GM12875 (cell line): ENCODE results near the gene HINT3.
A peak's percentile ranks its signal among the peaks of the same experiment; 100 is the strongest.

Experiments used
- H3K4me3 ChIP-seq: one replicate; pipeline ENCODE4 v1.5.1; 2011; ENCODE audit warnings: low read depth, low read length, control low read depth
- TF ChIP-seq, protein P1 (sequence below): IDR thresholded peaks from 2 replicates; pipeline ENCODE4 v1.5.1; 2011; ENCODE audit warnings: low read depth, mild to moderate bottlenecking, control low read depth, inconsistent platforms, low read length, moderate library complexity, borderline replicate concordance; ENCODE audit not compliant: insufficient read depth

Gene HINT3

DNA sequence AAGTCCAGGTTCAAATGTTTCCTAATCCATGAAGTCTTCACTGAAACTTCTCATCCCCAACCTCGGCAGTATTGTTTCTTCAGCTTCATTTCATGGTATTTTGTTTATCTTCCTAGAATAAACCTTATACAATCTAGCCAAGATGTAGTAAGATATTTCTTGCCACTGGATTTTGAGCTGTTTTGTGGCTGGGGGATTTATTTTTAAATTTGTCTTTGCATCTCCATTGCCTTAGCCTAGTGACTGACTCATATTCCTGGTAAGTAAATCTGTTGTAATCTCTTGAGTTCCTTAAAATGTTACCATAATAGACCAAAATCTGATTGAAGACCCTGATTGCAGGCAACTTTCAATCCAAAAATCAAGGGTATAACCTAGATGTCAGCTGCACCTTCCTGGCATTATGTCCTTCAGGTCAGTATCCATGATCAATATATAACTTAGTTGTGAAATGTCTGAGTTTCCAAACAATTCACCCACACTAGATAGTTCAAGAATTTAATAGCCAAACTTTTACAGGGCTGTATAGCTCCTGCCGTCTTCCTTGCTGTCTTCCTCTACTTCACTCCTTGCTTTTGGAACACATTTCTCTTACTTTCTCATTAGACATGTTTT, 25.1 kb downstream of the HINT3 start:
- TF ChIP-seq, protein P1, sequence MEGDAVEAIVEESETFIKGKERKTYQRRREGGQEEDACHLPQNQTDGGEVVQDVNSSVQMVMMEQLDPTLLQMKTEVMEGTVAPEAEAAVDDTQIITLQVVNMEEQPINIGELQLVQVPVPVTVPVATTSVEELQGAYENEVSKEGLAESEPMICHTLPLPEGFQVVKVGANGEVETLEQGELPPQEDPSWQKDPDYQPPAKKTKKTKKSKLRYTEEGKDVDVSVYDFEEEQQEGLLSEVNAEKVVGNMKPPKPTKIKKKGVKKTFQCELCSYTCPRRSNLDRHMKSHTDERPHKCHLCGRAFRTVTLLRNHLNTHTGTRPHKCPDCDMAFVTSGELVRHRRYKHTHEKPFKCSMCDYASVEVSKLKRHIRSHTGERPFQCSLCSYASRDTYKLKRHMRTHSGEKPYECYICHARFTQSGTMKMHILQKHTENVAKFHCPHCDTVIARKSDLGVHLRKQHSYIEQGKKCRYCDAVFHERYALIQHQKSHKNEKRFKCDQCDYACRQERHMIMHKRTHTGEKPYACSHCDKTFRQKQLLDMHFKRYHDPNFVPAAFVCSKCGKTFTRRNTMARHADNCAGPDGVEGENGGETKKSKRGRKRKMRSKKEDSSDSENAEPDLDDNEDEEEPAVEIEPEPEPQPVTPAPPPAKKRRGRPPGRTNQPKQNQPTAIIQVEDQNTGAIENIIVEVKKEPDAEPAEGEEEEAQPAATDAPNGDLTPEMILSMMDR = no peak

GRCh38 chr6:125983246-125983945, 26.8 kb downstream of the HINT3 start:
- TF ChIP-seq, protein P1 = no peak
- H3K4me3 ChIP-seq = no peak overlapping the region

More for the DNA sequence above, 25.1 kb downstream of the HINT3 start:
- no peak overlapping the region for H3K4me3 ChIP-seq

- H3K4me3 ChIP-seq = no peak overlapping the region
- TF ChIP-seq, protein P1 = no peak
Measured at GRCh38 chr6:125984311-125984710, 27.7 kb downstream of the HINT3 start.

GRCh38 chr6:125985522-125985921, 29.0 kb downstream of the HINT3 start:
- peak overlapping the region; percentile 65 for H3K4me3 ChIP-seq
- TF ChIP-seq, protein P1 = no peak

DNA sequence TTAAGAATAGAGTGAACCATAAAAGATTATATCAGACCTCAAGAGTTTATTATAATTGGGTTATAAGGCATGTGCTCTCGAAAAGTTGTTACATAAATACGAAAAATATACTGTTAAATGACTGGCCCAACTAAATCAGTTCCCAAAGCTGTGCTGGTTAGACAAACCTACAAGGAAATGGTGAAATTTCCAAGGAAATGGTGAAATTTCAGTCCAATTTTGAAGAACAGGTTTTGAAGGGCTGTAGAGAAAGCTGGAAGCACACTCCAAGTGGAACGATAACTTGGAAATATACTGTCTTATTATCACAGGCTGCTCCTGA, 29.4 kb downstream of the HINT3 start:
- peak overlapping the region; percentile 65 for H3K4me3 ChIP-seq
- TF ChIP-seq, protein P1 = no peak

DNA sequence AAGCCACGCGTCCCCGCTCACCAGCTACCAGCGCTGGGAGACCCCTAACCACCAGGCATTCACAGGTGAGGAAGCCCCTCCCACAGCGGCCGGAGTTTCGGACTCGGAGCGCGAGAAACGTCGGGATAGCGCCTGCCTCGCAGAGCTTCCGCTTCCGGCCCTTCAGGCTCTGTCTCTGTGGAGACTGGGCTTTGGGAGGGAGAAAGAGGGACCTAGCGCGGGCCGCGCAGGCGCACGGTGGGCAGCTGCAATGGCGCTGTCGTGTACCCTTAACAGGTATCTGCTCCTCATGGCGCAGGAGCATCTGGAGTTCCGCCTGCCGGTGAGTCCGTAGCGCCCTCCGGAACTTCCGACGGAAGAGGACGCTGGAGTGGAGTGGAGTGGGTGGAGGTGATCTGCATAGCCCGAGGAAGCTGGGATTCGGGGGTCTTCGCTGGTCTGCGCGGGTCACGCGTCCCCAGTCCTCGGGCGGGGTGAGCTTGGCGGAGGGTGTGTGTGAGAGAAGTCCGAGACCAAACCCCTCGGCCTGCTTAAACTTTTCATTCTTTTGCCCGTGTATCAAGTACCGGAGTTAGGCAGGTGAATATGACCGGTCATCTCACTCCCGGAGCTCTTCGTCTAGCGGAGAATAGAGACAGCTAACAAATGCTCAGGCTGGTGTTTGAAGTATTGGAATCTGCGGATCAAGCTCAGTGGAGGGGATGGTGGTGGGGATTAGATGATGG, 29.9 kb downstream of the HINT3 start, which contains the start of gene TRMT11:
TRMT11 (plus strand) TSS at position 240 of the 725 bp plus-strand sequence; CDS start at position 251, 11 bp downstream.
- TF ChIP-seq, protein P1 = 0 out of 2 replicates have a peak, but pooled peaks have one; percentile 8
- peak within 1 kb of the TSS; percentile 65 for H3K4me3 ChIP-seq
